Heart left ventricle (tissue), 16 donors: ENCODE measurements around the gene C16orf95. TPM values are rescaled to one million over a fixed set of nuclear protein-coding genes. Genes with fewer than 3 reads are reported as not detected.
A peak's percentile ranks its signal among the peaks of the same experiment; 100 is the strongest.

ENCODE experiments used
- ATAC-seq, 4 donors: fragments of 200-7000 bp; cut with Tn5 transposase; one replicate each; pipeline ENCODE4 v1.9.1; 2020 to 2022; ENCODE audit warnings: moderate library complexity in 4 of 4, mild to moderate bottlenecking in 3 of 4, moderate number of reproducible peaks in 1 of 4
- DNase-seq, 5 donors: peaks; one replicate each; pipeline ENCODE4 v3.0.0-alpha.2; 2020
- H3K27ac ChIP-seq, 12 donors: fragments of 200-600 bp; sonication (generic) in 4 of 12; one replicate each; pipeline versions ENCODE4 v1.5.0 to v1.8.0; 2016 to 2022; ENCODE audit warnings: mild to moderate bottlenecking in 2 of 12
- H3K27me3 ChIP-seq, 9 donors: fragments of 200-600 bp; sonication (generic) in 2 of 9; one replicate each; pipeline versions ENCODE4 v1.5.1 to v1.8.0; 2016 to 2022; ENCODE audit warnings: mild to moderate bottlenecking in 3 of 9
- H3K36me3 ChIP-seq, 9 donors: fragments of 200-600 bp; sonication (generic) in 2 of 9; one replicate each; pipeline versions ENCODE4 v1.5.0 to v1.8.0; 2018 to 2022; ENCODE audit warnings: mild to moderate bottlenecking in 2 of 9
- H3K4me1 ChIP-seq, 12 donors: fragments of 200-600 bp; sonication (generic) in 4 of 12; one replicate each; pipeline versions ENCODE4 v1.5.0 to v1.8.0; 2016 to 2022; ENCODE audit warnings: mild to moderate bottlenecking in 3 of 12
- H3K4me3 ChIP-seq, 12 donors: fragments of 200-600 bp; sonication (generic) in 4 of 12; one replicate each; pipeline versions ENCODE4 v1.5.0 to v1.8.0; 2017 to 2022; ENCODE audit warnings: mild to moderate bottlenecking in 9 of 12, moderate library complexity in 4 of 12
- H3K9me3 ChIP-seq, 12 donors: fragments of 200-600 bp; sonication (generic) in 4 of 12; one replicate each; pipeline versions ENCODE4 v1.5.0 to v1.8.0; 2016 to 2022; ENCODE audit warnings: mild to moderate bottlenecking in 1 of 12
- POLR2A ChIP-seq, 2 donors: fragments of 450-650 bp; IDR thresholded peaks; one replicate each; pipeline ENCODE4 v1.6.1; 2017; ENCODE audit warnings: antibody characterized with exemption in 2 of 2, mild to moderate bottlenecking in 2 of 2, moderate library complexity in 2 of 2
- WGBS, 4 donors: extraction: QIAGEN DNeasy Blood & Tissue Kit in 2 of 4; methylation state at CpG; one replicate each; pipeline versions ENCODE4 v1.1.5 to v1.1.7; 2013 to 2018; 5-methylcytosine and 5-hydroxymethylcytosine counted together
- intact Hi-C, 10 donors: fragments of 100-400 bp; cut with DNase I; formaldehyde crosslinking; loops; one replicate each; pipeline versions ENCODE4 v1.11.1 to v1.14.2; 2022
- polyA plus RNA-seq, 2 donors: library from polyadenylated mRNA; stranded (reverse); fragments of 200-250 nt; gene quantifications; one replicate each; pipeline ENCODE4 v1.2.3, GENCODE V29; 2013
- total RNA-seq, 9 donors: library from RNA; depleted of rRNA in 2 of 9; stranded (reverse); fragments of >200 nt in 2 of 9; fragmentation: NEBNext Ultra II Directional in 3 of 9; extraction: Animal tissue kit (Norgen Biotek cat#: 25700) in 3 of 9; gene quantifications; one replicate each; pipeline versions ENCODE4 v1.1.0 to v1.2.4, GENCODE V29; 2016 to 2023
- TF ChIP-seq, protein P1 (sequence below), 12 donors: fragments of 200-600 bp; sonication (generic) in 4 of 12; IDR thresholded peaks; one replicate each; pipeline versions ENCODE4 v1.5.0 to v1.8.0; 2018 to 2022; ENCODE audit warnings: antibody characterized with exemption in 12 of 12, mild to moderate bottlenecking in 5 of 12
- donor health status: ischemic (EF 13 %, LVEDD 7.1; RV severe dilation, severe dysfunction).
- donor health status: healthy with polysubstance abuse.
- donor health status: DM: no; HTN: yes; CAD: no.
- donor health status: DM: no; HTN: no; CAD: no.
- donor health status: ischemic (EF 25% LVEDD 6.9; RV normal size, moderate dysfunction).
- donor health status: ischemic (EF 25% LVEDD 5.7; RV mildly dilated, moderate dysfunction).
- donor health status: healthy.
- donor health status: DM: yes; HTN: yes; CAD: no.
- donor health status: ischemic (EF 35%, LVEDD 5.7; RV mildly dilated, moderate dysfunction).
- donor health status: nonischemic (EF 11% LVEDD 7.7; RV severe dilation, severe dysfunction).
- donor health status: DM: yes; HTN: yes; CAD: no.
- donor health status: PGD.
- donor health status: ischemic (EF 29% LVEDD 5.4; RV normal size, mild dysfunction).
- donor health status: nonischemic (EF 23%, LVEDD 6.1; RV moderate dilation, normal function).

Gene C16orf95
- total and polyA plus RNA-seq, 11 donors: 0.91 to 4.5 (median 3.1) TPM

- no peak for DNase-seq
- peaks cover 0 to 4% (median 0%) of the 10 kb centered on the region in 12 donors for H3K4me1 ChIP-seq
- WGBS, 4 donors: 84 to 89% (median 89%) methylated on average over 10 to 13 of the region's 13 CpGs
- H3K36me3 ChIP-seq: no peaks in the 10 kb centered on the region
- no peak overlapping the region for H3K27ac ChIP-seq
- H3K4me3 ChIP-seq: no peak overlapping the region
- no peak for TF ChIP-seq POLR2A (IDR thresholded peaks at IDR 0.05)
- TF ChIP-seq, protein P1, sequence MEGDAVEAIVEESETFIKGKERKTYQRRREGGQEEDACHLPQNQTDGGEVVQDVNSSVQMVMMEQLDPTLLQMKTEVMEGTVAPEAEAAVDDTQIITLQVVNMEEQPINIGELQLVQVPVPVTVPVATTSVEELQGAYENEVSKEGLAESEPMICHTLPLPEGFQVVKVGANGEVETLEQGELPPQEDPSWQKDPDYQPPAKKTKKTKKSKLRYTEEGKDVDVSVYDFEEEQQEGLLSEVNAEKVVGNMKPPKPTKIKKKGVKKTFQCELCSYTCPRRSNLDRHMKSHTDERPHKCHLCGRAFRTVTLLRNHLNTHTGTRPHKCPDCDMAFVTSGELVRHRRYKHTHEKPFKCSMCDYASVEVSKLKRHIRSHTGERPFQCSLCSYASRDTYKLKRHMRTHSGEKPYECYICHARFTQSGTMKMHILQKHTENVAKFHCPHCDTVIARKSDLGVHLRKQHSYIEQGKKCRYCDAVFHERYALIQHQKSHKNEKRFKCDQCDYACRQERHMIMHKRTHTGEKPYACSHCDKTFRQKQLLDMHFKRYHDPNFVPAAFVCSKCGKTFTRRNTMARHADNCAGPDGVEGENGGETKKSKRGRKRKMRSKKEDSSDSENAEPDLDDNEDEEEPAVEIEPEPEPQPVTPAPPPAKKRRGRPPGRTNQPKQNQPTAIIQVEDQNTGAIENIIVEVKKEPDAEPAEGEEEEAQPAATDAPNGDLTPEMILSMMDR (IDR thresholded peaks at IDR 0.05): no peak
- no peaks in the 10 kb centered on the region for H3K27me3 ChIP-seq
- intact Hi-C loops: loop anchor here in 2 of 10 donors (1.0 to 5.0 kb wide), 2 partner anchors 736 to 737 kb away; no protein-coding TSS in a partner anchor
- no peaks in the 10 kb centered on the region for H3K9me3 ChIP-seq
- no peak for ATAC-seq
Measured at GRCh38 chr16:87298857-87299465, 18.2 kb downstream of the C16orf95 start.

DNA sequence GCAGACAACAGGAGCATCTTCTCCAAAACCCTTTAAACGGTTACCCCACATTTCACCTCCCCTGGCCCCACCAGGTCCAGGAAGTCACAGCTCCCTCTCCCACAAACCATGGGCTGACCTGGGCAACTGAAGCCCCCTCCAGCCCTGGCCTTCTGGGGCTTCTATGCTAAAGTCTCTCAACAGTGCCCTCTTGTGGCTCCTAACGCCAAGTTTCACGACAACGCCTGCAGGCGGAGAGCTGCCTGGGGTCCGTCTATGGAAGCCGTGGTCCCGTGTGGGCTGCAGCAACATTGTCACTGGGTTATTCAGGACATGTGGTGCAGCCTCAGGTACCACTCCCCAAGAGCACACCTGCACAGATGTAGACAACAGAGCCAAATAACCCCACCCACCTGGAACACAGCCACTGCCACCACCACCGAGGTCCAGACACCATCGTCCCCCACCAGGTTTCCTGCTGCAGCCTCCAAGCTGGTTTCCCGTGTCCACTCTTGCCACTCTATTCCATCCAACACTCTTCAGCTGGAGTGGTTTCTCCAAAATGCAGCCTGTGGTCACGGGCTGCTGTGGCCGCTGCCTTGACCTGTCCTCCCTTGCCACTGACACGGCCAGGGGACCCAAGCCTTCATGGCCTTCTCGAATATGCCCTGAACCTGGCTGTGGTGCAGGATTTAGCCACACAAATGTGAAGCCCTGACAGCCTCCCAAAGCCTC, 19.1 kb downstream of the C16orf95 start:
- Histone ChIP-seq H3K27ac (no peak overlapping the region), H3K9me3 (no peaks in the 10 kb centered on the region), H3K4me3 (no peak overlapping the region), H3K27me3 (no peaks in the 10 kb centered on the region), H3K36me3 (no peaks in the 10 kb centered on the region), H3K4me1 (peaks cover 0 to 4% (median 0%) of the 10 kb centered on the region in 12 donors)
- intact Hi-C loops: loop anchor here in 2 of 10 donors (1.0 to 5.0 kb wide), 2 partner anchors 735 to 736 kb away; no protein-coding TSS in a partner anchor
- 45 to 54% (median 49%) methylated on average over 11 to 15 of the region's 15 CpGs for WGBS, 4 donors
- no peak for TF ChIP-seq POLR2A (IDR thresholded peaks at IDR 0.05)
- TF ChIP-seq, protein P1 (IDR thresholded peaks at IDR 0.05): peak; percentile 30 to 67 (median 55)
- DNase-seq (no peak), ATAC-seq (peak in 2 of 4 donors; percentile 52 to 63)

- no peak for DNase-seq
- H3K9me3 ChIP-seq: peaks cover 0 to 1% (median 0%) of the 10 kb centered on the region in 12 donors
- no peak overlapping the region for H3K4me3 ChIP-seq
- WGBS, 4 donors: 84 to 93% (median 90%) methylated on average over 4 to 5 of the region's 5 CpGs
- TF ChIP-seq, protein P1 (IDR thresholded peaks at IDR 0.05): no peak
- ATAC-seq: peak in 1 of 4 donors; percentile 17
- H3K27me3 ChIP-seq: no peaks in the 10 kb centered on the region
- peaks cover 0 to 4% (median 0%) of the 10 kb centered on the region in 12 donors for H3K4me1 ChIP-seq
- intact Hi-C loops: loop anchor here in 1 of 10 donors (5.0 kb wide), 1 partner anchor 735 kb away; no protein-coding TSS in a partner anchor
- H3K36me3 ChIP-seq: no peaks in the 10 kb centered on the region
- H3K27ac ChIP-seq: no peak overlapping the region
Measured at GRCh38 chr16:87297407-87297806, 19.8 kb downstream of the C16orf95 start.
